Fibroblast of skin of right biceps (primary cell): ENCODE measurements around the gene EIF4B.

Experiments
- DNase-seq: peaks from one replicate; pipeline ENCODE4 v3.0.0-alpha.2; 2013

Gene EIF4B

DNA sequence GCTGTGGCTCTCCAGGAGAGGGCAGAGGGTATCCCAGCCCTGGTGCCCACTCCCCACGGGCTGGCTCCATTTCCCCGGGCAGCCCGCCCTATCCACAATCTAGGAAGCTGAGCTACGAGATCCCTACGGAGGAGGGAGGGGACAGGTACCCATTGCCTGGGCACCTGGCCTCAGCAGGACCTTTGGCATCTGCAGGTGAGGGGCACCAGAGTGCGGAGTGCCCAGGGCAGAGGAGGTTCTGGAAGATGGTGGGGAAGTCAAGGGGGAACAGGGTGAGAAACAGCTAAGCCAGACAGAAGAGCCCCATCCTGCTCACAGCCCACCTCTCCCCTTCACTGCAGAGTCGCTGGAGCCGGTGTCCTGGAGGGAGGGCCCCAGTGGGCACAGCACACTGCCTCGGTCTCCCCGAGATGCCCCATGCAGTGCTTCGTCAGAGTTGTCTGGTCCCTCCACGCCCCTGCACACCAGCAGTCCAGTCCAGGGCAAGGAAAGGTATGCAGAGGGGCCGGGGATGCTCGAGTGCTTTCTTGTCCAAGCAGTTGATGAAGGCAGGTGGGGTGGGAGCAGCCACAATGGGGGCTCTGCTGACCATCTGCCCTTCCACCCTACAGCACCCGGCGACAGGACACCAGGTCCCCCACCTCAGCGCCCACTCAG is 53.9 kb downstream of the EIF4B start:
- DNase-seq = no peak

GRCh38 chr12:53060721-53061276 is 54.5 kb downstream of the EIF4B start:
- DNase-seq = no peak

DNA sequence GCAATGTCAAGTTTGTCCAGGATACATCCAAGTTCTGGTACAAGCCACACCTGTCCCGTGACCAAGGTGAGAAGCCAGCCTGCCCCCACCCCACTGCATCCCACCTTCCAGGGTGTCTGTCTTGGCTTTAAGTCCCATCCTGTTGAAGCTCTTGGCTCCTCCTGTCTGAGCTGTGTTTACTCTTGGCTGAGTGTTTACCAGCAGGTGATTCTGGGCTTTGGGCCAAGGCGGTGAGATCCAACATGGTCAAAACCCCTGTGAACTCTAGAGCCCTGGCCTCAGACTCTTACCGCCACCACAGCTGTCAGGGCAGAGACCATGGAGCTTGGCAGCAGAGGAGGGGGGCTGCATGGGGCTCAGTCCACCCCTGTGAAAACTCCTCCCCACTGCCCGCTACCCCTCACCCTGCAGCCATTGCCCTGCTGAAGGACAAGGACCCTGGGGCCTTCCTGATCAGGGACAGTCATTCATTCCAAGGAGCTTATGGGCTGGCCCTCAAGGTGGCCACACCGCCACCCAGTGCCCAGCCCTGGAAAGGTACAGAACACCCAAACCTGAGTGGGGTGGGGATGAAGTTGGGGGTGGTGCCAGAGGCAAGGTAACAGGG is 55.3 kb downstream of the EIF4B start:
- DNase-seq = no peak

DNA sequence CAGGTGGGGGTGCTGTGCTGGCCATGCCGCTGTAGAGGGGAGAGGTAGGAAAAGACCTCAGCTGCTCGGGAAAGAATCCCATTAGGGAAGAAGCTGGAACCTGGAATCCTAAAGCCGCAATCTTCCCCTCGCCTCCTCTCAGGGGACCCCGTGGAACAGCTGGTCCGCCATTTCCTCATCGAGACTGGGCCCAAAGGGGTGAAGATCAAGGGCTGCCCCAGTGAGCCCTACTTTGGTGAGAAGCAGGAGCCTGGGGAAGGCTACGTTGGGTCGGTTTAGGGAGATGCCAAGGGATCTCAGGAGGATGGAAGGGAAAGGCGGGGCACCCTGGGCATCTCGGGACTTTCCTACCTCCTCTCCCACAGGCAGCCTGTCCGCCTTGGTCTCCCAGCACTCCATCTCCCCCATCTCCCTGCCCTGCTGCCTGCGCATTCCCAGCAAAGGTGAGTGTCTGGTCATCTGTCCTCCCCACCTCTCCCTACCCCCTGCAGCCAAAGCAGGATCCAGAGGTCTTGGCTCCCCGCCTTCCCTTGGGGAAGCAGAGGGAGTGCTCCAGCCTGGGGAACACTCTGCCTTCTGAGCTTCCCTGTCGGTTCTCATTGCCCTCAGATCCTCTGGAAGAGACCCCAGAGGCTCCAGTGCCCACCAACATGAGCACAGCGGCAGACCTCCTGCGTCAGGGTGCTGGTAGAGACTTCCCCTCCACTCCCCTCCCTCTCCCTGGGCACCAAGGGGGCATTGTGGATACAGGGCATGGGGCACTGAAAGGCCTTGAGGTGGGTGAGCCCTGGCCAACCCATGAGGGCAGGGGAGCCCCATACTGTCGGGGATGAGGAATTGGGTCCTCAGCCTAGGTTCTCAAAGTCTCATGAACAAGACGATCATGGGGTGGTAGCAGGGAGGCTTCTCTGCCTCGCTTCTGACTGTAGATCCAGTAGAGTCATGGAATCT is 56.0 kb downstream of the EIF4B start:
- no peak for DNase-seq

- no peak for DNase-seq
Observed at GRCh38 chr12:53062977-53063707, 56.9 kb downstream of the EIF4B start.

- DNase-seq = peak; percentile 66
Observed at GRCh38 chr12:53063708-53064612, 57.7 kb downstream of the EIF4B start.

GRCh38 chr12:53064613-53065436 is 58.6 kb downstream of the EIF4B start:
- no peak for DNase-seq

- no peak for DNase-seq
Observed at GRCh38 chr12:53065470-53065869, 59.2 kb downstream of the EIF4B start.

DNA sequence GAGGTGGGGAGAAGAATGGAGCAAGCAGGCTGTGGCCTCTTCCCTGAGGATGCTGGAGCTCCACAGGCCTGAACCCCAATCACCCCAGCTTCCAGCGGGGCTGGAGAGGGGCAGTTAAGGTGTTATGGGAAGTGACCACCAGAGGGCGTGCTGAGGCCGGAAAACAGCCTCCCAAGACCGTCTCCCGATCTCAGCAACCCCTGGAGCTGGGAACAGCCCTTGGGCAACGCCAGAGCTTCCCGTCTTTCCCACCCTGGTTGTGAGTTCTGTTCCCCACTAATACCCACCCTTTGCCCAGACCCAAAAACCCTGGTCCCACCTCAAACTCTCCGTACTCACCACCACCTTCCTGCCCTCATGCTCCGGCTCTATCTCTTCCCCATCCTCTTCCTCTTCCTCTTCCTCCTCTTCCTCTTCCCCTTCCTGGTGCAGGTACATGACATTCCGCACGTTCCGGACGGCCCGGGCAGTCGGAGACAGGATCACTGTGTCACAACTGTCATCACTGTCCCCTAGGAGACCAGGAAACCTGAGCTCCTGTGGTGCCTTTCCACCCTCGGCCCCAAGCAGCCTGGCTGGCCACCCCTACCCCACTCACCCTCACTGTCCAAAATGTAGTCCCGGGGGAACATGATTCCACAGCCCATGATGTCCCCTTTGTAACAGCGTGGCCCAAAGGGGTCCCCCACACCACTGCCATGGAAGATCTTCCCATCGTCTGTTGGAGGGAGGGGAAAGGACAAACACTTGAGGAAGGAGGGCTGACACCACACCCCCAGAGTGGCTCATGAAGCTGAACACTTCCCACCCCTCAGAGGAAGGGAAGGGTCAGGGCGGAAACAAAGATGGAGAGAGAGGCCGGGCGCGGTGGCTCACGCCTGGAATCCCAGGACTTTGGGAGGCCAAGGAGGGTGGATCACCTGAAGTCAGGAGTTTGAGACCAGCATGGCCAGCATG is 60.0 kb downstream of the EIF4B start:
- peak; percentile 82 for DNase-seq

- DNase-seq = peak; percentile 56
Observed at GRCh38 chr12:53067074-53067992, 61.1 kb downstream of the EIF4B start.

GRCh38 chr12:53067993-53068770 is 61.9 kb downstream of the EIF4B start:
- DNase-seq = no peak

GRCh38 chr12:53068811-53069585 is 62.7 kb downstream of the EIF4B start:
- no peak for DNase-seq

DNA sequence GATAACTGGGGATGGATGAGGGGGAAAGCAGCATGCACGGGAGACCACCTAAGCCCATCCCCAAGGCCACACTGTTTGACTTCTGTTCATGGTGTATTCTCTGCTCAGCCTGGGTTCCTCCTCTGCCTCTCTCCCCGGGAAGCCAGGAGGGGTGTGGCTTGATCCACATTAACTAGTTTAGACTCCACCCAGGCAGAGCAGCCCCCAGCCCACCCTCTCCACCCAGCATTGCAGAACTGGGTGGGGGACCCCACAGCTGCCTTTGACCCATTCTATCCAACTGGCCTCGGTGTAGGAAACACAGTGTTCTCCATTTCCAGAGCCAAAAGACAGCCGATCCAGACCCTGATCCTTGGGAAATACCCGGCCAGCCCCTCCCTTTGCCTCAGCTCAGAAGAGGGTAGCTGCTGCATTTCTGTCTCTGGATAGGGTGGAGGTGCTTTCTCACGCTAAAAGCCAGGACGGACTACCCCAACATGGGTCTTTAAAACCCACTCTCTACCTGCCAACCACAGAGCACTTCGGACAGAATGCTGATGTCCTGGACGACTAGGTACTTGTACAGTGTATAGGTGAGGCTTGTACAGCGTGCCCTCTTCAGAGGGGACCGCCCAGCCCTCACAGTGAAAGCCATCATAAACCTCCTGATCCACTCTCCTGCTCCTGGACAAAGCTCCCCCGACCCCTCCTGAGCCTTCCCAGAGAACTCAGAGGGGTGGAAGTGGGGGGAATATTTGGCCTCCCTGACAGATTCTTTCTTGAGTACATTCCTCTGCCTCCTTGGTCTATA is 63.6 kb downstream of the EIF4B start:
- DNase-seq = no peak

GRCh38 chr12:53070877-53071492 is 64.7 kb downstream of the EIF4B start:
- DNase-seq = peak; percentile 65
